Hepatocyte (in vitro differentiated cells): ENCODE data around the gene MLX.

Experiments used
- CTCF ChIP-seq: fragments of 200-600 bp; sonication (generic); IDR thresholded peaks from 2 replicates; pipeline ENCODE4 v1.5.1; 2016; ENCODE audit warnings: antibody characterized with exemption, mild to moderate bottlenecking; ENCODE audit not compliant: poor library complexity
- EZH2 ChIP-seq: fragments of 200-600 bp; sonication (generic); IDR thresholded peaks from 2 replicates; pipeline ENCODE4 v1.6.1; 2016; ENCODE audit warnings: antibody characterized with exemption, mild to moderate bottlenecking, borderline replicate concordance

DNA sequence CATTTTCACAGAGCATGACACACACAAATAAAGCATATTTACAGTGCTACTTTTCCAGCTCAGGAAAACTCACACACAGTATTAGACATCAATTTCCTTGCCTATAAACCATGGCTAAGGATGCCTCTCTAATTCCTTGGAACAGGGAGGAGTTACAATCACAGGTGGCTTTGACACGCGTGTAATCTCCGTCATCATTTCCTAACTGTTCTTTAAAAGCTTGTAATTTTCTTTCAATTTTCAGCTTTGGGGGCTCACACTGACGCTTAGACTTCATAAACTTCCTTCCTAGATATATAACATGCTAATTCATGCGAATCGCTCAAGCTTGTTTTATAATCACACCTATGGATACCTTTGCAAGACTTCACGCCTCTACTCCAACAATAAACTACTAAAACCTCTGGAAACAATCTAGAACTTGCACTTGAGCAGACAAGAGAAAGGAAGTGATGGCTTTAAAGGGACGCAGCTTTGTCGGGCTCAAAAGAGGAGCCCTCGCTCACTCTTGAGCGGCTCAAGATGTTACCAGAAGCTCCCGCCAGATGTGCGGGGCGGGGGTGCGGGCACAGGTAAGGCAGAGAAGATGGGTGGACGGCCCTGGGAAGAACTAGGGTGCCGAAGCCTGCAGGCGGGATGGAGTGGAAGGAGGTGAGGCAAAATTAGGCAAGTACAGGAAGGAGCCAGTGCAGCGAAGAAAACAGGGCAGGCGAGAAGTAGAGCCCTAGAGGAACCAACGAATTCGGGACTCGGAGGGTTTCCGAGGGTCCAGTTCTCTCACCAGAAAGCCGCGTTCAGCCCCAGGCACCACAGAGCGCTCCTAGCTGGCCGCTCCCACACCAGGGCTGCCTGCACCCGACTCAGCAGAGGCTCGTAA is 41.6 kb downstream of the MLX start:
- no peak for TF ChIP-seq CTCF
- no peak for TF ChIP-seq EZH2
